Neural cell (in vitro differentiated cells): ENCODE data around the gene PRR4.

Source experiments
- CTCF ChIP-seq: fragments of 450-650 bp; IDR thresholded peaks from 2 replicates; pipeline ENCODE4 v1.5.1; 2014; ENCODE audit warnings: antibody characterized with exemption, mild to moderate bottlenecking, moderate library complexity; ENCODE audit not compliant: poor library complexity, severe bottlenecking
- EP300 ChIP-seq: fragments of 450-650 bp; conservative IDR thresholded peaks from 2 replicates; pipeline ENCODE4 v1.6.1; 2014; ENCODE audit warnings: antibody characterized with exemption, mild to moderate bottlenecking, moderate library complexity; ENCODE audit not compliant: poor library complexity, severe bottlenecking
- EZH2 ChIP-seq: fragments of 200-600, 300-800 bp; shearing (Covaris generic), sonication (generic); IDR thresholded peaks from 2 replicates; pipeline ENCODE4 v1.6.1; 2014; ENCODE audit warnings: antibody characterized with exemption, low read length, borderline replicate concordance, mild to moderate bottlenecking; ENCODE audit not compliant: insufficient read depth, poor library complexity, severe bottlenecking
- POLR2AphosphoS5 ChIP-seq: IDR thresholded peaks from 2 replicates; pipeline ENCODE4 v1.6.1; 2012
- RAD21 ChIP-seq: fragments of 450-650 bp; conservative IDR thresholded peaks from 2 replicates; pipeline ENCODE4 v1.6.1; 2014; ENCODE audit warnings: antibody characterized with exemption, mild to moderate bottlenecking, moderate library complexity
- SMC3 ChIP-seq: fragments of 450-650 bp; conservative IDR thresholded peaks from 2 replicates; pipeline ENCODE4 v1.6.1; 2014; ENCODE audit warnings: antibody characterized with exemption, mild to moderate bottlenecking, moderate library complexity; ENCODE audit not compliant: poor library complexity
- TAF1 ChIP-seq: IDR thresholded peaks from 2 replicates; pipeline ENCODE4 v1.6.1; 2012; ENCODE audit warnings: low read depth

- TF ChIP-seq CTCF (no peak), TAF1 (no peak), RAD21 (no peak), POLR2AphosphoS5 (no peak), SMC3 (no peak), EZH2 (no peak), EP300 (no peak)
These were observed 19.3 kb downstream of the PRR4 start for GRCh38 chr12:10829994-10830393.
